ENCODE measurements around the gene DEFB121.

GRCh38 chr20:31452575-31452974 is 46.6 kb upstream of the DEFB121 start:
- TF ChIP-seq POLR2AphosphoS5 (IDR thresholded peaks at IDR 0.05) (no peak), EP300 (IDR thresholded peaks at IDR 0.05) (no peak)
- TF ChIP-seq, protein P1, sequence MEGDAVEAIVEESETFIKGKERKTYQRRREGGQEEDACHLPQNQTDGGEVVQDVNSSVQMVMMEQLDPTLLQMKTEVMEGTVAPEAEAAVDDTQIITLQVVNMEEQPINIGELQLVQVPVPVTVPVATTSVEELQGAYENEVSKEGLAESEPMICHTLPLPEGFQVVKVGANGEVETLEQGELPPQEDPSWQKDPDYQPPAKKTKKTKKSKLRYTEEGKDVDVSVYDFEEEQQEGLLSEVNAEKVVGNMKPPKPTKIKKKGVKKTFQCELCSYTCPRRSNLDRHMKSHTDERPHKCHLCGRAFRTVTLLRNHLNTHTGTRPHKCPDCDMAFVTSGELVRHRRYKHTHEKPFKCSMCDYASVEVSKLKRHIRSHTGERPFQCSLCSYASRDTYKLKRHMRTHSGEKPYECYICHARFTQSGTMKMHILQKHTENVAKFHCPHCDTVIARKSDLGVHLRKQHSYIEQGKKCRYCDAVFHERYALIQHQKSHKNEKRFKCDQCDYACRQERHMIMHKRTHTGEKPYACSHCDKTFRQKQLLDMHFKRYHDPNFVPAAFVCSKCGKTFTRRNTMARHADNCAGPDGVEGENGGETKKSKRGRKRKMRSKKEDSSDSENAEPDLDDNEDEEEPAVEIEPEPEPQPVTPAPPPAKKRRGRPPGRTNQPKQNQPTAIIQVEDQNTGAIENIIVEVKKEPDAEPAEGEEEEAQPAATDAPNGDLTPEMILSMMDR (IDR thresholded peaks at IDR 0.05), result no peak

Measured in upper lobe of left lung (tissue), 4 donors.